GM19035 (cell line): ENCODE data around the gene DVL2.
"Not testable (repeated sequence)": the region's sequence is repeated elsewhere in the genome, so short reads cannot be mapped to it uniquely, and the experiment has no call there.

Source experiments
- ATAC-seq: cut with Tn5 transposase; IDR thresholded peaks from one replicate; pipeline ENCODE4 v1.9.1; 2021; ENCODE audit not compliant: unreplicated experiment

Gene DVL2

GRCh38 chr17:7204336-7204735, 30.0 kb downstream of the DVL2 start:
- ATAC-seq, result no peak

- ATAC-seq, result no peak
These were observed 30.9 kb downstream of the DVL2 start for GRCh38 chr17:7203391-7203790.

- no peak for ATAC-seq
These were observed 37.5 kb downstream of the DVL2 start for GRCh38 chr17:7196651-7197401.

- no peak for ATAC-seq
These were observed 38.3 kb downstream of the DVL2 start for GRCh38 chr17:7195971-7196370.

- no peak for ATAC-seq
These were observed 41.9 kb downstream of the DVL2 start for GRCh38 chr17:7192271-7192937.

GRCh38 chr17:7191571-7192270, 42.6 kb downstream of the DVL2 start:
- no peak for ATAC-seq

- ATAC-seq, result no peak
These were observed 43.2 kb downstream of the DVL2 start for GRCh38 chr17:7191069-7191468.

GRCh38 chr17:7190276-7190917, 43.9 kb downstream of the DVL2 start:
- no peak for ATAC-seq

- ATAC-seq, result no peak
These were observed 48.1 kb downstream of the DVL2 start for GRCh38 chr17:7186241-7186640.

GRCh38 chr17:7184647-7185046, 49.7 kb downstream of the DVL2 start:
- no peak for ATAC-seq

- ATAC-seq, result no peak
These were observed 50.2 kb downstream of the DVL2 start for GRCh38 chr17:7184091-7184488.

- ATAC-seq, result no peak
These were observed 50.8 kb downstream of the DVL2 start for GRCh38 chr17:7183433-7184090.

GRCh38 chr17:7182101-7182500, 52.2 kb downstream of the DVL2 start:
- ATAC-seq, result not testable (repeated sequence)

- ATAC-seq, result no peak
These were observed 54.7 kb downstream of the DVL2 start, which contains the start of gene ASGR1 for GRCh38 chr17:7179317-7180254. Gene ASGR1, minus strand, starts transcription at chr17:7179370. Its CDS starts 807 bp downstream, at chr17:7178563.

GRCh38 chr17:7178973-7179316, 55.4 kb downstream of the DVL2 start:
- ATAC-seq, result no peak

- no peak for ATAC-seq
These were observed 56.3 kb downstream of the DVL2 start for GRCh38 chr17:7177954-7178477.

GRCh38 chr17:7177191-7177953, 56.9 kb downstream of the DVL2 start:
- ATAC-seq, result no peak

GRCh38 chr17:7176841-7177190, 57.5 kb downstream of the DVL2 start:
- ATAC-seq, result no peak
